ENCODE data around the gene SBF2. TPM values are rescaled to one million over a fixed set of nuclear protein-coding genes. Genes with fewer than 3 reads are reported as not detected.

Gene SBF2

GRCh38 chr11:9738116-9738515 lies 555.9 kb downstream of the SBF2 start:
- Histone ChIP-seq H3K9ac (ENCODE audit: low read depth, low read length) (no peak overlapping the region), H3K9me3 (replicated peaks; ENCODE audit: low read length) (no peaks in the 10 kb centered on the region), H3K36me3 (ENCODE audit: insufficient read depth, low read length) (peaks cover 81% of the 10 kb centered on the region), H3K4me2 (ENCODE audit: low read length) (no peak overlapping the region), H3K4me1 (ENCODE audit: control insufficient read depth, insufficient read depth, low read length) (no peaks in the 10 kb centered on the region), H3K4me3 (ENCODE audit: low read length) (no peak overlapping the region), H3K27me3 (ENCODE audit: control insufficient read depth, insufficient read depth, low read length) (no peaks in the 10 kb centered on the region)

- no peaks in the 10 kb centered on the region for H3K27me3 ChIP-seq (ENCODE audit: control insufficient read depth, insufficient read depth, low read length)
- H3K4me3 ChIP-seq (ENCODE audit: low read length): no peak overlapping the region
- no peak overlapping the region for H3K4me2 ChIP-seq (ENCODE audit: low read length)
- H3K9ac ChIP-seq (ENCODE audit: low read depth, low read length): no peak overlapping the region
- H3K9me3 ChIP-seq (replicated peaks; ENCODE audit: low read length): no peaks in the 10 kb centered on the region
- peaks cover 83% of the 10 kb centered on the region for H3K36me3 ChIP-seq (ENCODE audit: insufficient read depth, low read length)
- H3K4me1 ChIP-seq (ENCODE audit: control insufficient read depth, insufficient read depth, low read length): no peaks in the 10 kb centered on the region
Observed at GRCh38 chr11:9736365-9736764, 557.7 kb downstream of the SBF2 start.

GRCh38 chr11:9735919-9736318 lies 558.1 kb downstream of the SBF2 start:
- Histone ChIP-seq H3K4me1 (ENCODE audit: control insufficient read depth, insufficient read depth, low read length) (no peaks in the 10 kb centered on the region), H3K9ac (ENCODE audit: low read depth, low read length) (no peak overlapping the region), H3K4me3 (ENCODE audit: low read length) (no peak overlapping the region), H3K4me2 (ENCODE audit: low read length) (no peak overlapping the region), H3K9me3 (replicated peaks; ENCODE audit: low read length) (no peaks in the 10 kb centered on the region), H3K27me3 (ENCODE audit: control insufficient read depth, insufficient read depth, low read length) (no peaks in the 10 kb centered on the region), H3K36me3 (ENCODE audit: insufficient read depth, low read length) (peaks cover 80% of the 10 kb centered on the region)

- Histone ChIP-seq H3K4me1 (ENCODE audit: control insufficient read depth, insufficient read depth, low read length) (no peaks in the 10 kb centered on the region), H3K9me3 (replicated peaks; ENCODE audit: low read length) (no peaks in the 10 kb centered on the region), H3K4me2 (ENCODE audit: low read length) (no peak overlapping the region), H3K27me3 (ENCODE audit: control insufficient read depth, insufficient read depth, low read length) (no peaks in the 10 kb centered on the region), H3K4me3 (ENCODE audit: low read length) (no peak overlapping the region), H3K9ac (ENCODE audit: low read depth, low read length) (no peak overlapping the region), H3K36me3 (ENCODE audit: insufficient read depth, low read length) (peaks cover 80% of the 10 kb centered on the region)
Observed at GRCh38 chr11:9735236-9735635, 558.8 kb downstream of the SBF2 start.

GRCh38 chr11:9733212-9733611 lies 560.8 kb downstream of the SBF2 start:
- H3K27me3 ChIP-seq (ENCODE audit: control insufficient read depth, insufficient read depth, low read length): no peaks in the 10 kb centered on the region
- no peak overlapping the region for H3K4me2 ChIP-seq (ENCODE audit: low read length)
- no peak overlapping the region for H3K9ac ChIP-seq (ENCODE audit: low read depth, low read length)
- H3K4me1 ChIP-seq (ENCODE audit: control insufficient read depth, insufficient read depth, low read length): no peaks in the 10 kb centered on the region
- H3K9me3 ChIP-seq (replicated peaks; ENCODE audit: low read length): no peaks in the 10 kb centered on the region
- H3K36me3 ChIP-seq (ENCODE audit: insufficient read depth, low read length): peaks cover 72% of the 10 kb centered on the region
- no peak overlapping the region for H3K4me3 ChIP-seq (ENCODE audit: low read length)

- no peak overlapping the region for H3K9ac ChIP-seq (ENCODE audit: low read depth, low read length)
- no peaks in the 10 kb centered on the region for H3K27me3 ChIP-seq (ENCODE audit: control insufficient read depth, insufficient read depth, low read length)
- no peak overlapping the region for H3K4me3 ChIP-seq (ENCODE audit: low read length)
- peaks cover 75% of the 10 kb centered on the region for H3K36me3 ChIP-seq (ENCODE audit: insufficient read depth, low read length)
- H3K9me3 ChIP-seq (replicated peaks; ENCODE audit: low read length): no peaks in the 10 kb centered on the region
- no peaks in the 10 kb centered on the region for H3K4me1 ChIP-seq (ENCODE audit: control insufficient read depth, insufficient read depth, low read length)
- H3K4me2 ChIP-seq (ENCODE audit: low read length): no peak overlapping the region
Observed at GRCh38 chr11:9732453-9732852, 561.6 kb downstream of the SBF2 start.

GRCh38 chr11:9731256-9731655 lies 562.8 kb downstream of the SBF2 start:
- Histone ChIP-seq H3K4me3 (ENCODE audit: low read length) (no peak overlapping the region), H3K27me3 (ENCODE audit: control insufficient read depth, insufficient read depth, low read length) (no peaks in the 10 kb centered on the region), H3K4me1 (ENCODE audit: control insufficient read depth, insufficient read depth, low read length) (peaks cover 10% of the 10 kb centered on the region), H3K4me2 (ENCODE audit: low read length) (no peak overlapping the region), H3K9ac (ENCODE audit: low read depth, low read length) (no peak overlapping the region), H3K36me3 (ENCODE audit: insufficient read depth, low read length) (peaks cover 68% of the 10 kb centered on the region), H3K9me3 (replicated peaks; ENCODE audit: low read length) (no peaks in the 10 kb centered on the region)

Small RNAs within 50 kb of the gene (small RNA-seq; reads per million reads assigned to genes)
- gene AC080023.2 (not detected), gene RNU7-28P (not detected)
